LNCaP clone FGC (cell line): Measurements from ENCODE around the gene TSHR.
"Not testable (repeated sequence)": the region's sequence is repeated elsewhere in the genome, so short reads cannot be mapped to it uniquely, and the experiment has no call there.

Source experiments
- DNase-seq: peaks from one replicate; pipeline ENCODE4 v3.0.0-alpha.2; 2011; ENCODE audit warnings: low read depth
- H3K4me3 ChIP-seq: 2 replicates; pipeline ENCODE4 v1.5.1; 2011; ENCODE audit warnings: mild to moderate bottlenecking, low read depth, low read length, control low read depth
- CTCF ChIP-seq: IDR thresholded peaks from 2 replicates; pipeline ENCODE4 v1.5.1; 2012; ENCODE audit warnings: mild to moderate bottlenecking; ENCODE audit not compliant: control insufficient read depth, insufficient read depth; ENCODE audit errors: extremely low read depth

Gene TSHR

DNA sequence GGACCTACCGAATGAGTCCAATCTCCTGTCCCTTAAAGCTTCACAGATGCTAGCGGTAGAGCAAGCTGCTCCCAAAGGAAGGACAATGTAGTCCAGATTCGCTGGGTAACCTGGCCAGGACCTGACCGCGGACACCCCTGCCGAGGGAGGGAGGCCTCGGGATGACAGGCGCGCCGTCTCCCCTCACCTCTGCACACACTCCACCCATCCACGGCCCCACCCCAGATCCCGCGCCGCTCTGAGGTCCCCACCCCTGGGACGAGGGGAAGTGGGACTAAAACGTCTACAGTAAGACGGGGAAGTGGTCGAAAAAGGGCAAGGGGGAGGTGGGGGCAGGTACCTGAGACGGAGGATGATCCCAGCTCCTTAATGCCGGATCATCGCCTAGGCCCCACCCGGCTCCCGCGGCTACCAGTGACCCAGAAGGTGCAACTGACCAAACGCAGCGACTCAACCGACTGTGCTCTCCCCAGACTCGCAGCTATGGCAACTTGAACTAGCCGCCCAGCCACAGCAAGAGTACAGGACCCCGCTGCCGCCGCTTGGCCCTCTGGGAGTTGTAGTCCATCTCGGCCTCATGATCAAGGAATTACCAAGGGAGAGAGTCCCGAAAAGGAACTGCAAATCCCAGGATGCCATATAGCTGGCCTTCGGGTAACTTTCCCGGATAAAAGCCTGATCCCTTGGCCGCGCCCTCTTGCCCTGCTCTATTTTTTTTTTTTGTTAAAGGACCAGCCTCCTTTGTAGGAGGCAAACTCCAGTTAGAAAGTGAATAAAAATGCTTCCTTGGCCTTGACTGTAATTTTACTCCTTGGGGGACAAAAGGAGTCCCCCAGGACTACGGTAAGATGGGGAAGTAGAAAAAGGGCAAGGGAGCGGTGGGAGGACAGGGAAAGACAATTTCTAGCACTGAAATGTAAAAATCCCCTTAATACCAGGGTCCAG, 13.9 kb upstream of the TSHR start, which contains the start of gene CEP128:
Gene CEP128, minus strand, starts transcription at position 498 of the 945 bp plus-strand sequence.
- peak; percentile 95 for DNase-seq
- H3K4me3 ChIP-seq: peak within 1 kb of the TSS; percentile 76
- TF ChIP-seq CTCF: no peak

DNA sequence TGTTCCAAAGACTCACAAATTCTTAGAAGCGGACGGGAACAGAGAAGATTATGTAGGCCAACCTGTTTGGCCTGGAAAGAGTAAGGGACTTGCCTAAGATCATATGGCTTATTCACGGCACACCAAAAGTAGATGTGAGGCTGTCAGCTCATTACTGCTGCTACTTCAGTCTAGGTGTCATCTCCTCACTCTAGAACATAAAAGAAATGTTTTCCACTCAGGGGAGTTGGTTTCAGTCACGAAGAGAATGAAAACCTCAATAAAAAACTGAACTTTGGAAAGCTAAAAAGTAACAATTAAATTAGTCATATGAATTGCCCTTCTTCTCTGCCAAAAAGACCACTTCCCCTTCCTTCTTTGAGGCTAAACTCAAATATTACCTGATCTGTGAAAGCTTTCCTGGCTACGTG, 13.2 kb upstream of the TSHR start:
- no peak for TF ChIP-seq CTCF
- H3K4me3 ChIP-seq: peak overlapping the region; percentile 76
- no peak for DNase-seq

DNA sequence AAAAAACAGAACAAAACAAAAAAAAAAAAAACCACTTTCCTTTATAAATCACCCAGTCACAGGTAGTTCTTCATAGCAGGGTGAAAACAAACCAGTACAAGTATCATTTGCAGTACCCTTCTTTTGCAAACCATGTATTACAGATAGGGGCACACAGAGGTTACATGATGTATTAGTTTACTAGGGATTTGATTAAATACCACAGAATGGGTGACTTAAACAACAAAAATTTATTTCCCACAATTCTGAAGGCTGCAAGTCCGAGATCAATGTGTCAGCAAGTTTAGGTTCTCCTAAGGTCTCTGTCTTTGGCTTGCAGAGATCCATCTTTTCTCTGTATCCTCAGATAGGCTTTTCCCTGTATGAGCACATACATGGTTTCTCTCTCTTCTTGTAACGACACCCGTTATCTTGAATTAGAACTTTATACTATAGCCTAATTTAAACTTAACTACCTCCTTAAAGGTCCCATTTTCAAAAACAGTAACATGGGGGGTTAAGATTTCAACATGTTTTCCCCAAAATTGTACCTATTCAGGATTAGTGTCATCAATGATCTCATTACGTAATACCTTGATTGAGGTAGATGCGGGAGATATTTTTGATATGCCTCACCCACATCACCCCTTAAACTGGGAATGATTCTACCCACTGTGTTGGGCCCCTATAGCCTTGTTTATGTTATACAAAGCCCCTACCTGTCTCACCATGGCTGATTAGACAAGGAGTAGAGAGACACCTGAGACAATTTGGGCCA, 10.4 kb upstream of the TSHR start:
- DNase-seq: no peak
- TF ChIP-seq CTCF: no peak
- no peak overlapping the region for H3K4me3 ChIP-seq

DNA sequence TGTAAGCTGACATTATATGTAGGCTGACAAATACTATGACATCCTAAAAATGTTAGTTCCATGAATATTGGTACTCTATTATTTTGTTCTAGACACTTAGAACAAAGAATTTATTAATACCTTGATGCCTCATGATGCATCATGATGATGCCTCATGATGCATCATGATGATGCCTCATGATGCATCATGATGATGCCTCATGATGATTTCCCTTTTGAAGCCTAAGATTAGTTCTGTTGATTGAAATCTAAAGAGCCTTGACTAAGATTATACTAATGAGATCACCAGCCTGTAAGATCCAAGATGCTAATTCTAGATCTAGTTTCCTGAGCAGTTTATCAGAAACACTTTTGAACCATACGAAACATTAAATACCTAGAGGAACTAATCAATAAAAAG, 9.2 kb upstream of the TSHR start:
- TF ChIP-seq CTCF: no peak
- H3K4me3 ChIP-seq: no peak overlapping the region
- DNase-seq: no peak

DNA sequence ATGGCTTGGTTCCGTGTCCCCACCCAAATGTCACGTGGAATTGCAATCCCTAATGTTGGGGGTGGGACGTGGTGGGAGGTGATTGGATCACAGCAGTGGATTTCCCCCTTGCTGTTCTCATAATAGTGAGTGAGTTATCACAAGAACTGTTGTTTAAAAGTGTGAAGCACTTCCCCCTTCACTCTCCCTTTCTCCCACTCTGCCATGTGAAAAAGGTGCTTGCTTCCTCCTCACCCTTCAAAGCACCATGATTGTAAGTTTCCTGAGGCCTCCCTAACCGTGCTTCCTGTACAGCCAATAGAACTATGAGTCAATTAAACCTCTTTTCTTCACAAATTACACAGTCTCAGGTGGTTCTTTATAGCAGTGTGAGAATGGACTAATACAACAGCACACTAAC, 8.6 kb upstream of the TSHR start:
- DNase-seq: no peak
- TF ChIP-seq CTCF: no peak
- no peak overlapping the region for H3K4me3 ChIP-seq

DNA sequence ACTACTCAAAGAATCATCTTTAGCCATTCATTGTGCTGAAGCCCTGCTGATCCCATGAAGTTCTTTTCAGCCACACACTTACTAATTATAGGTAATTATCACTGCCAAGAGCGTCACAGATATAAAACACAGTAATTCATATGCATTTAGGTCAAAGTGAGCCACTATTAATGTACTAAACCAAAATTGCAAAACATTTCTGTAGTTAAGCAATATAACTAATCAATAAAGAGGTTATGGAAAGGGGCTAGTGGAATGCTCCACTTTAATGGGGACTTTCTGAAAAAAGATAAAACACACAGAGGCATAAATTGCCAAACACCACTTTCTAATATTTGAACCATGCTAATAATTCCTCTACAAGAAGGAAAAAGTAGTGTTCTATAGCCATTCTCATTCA, 7.1 kb upstream of the TSHR start:
- TF ChIP-seq CTCF: no peak
- H3K4me3 ChIP-seq: no peak overlapping the region
- no peak for DNase-seq

DNA sequence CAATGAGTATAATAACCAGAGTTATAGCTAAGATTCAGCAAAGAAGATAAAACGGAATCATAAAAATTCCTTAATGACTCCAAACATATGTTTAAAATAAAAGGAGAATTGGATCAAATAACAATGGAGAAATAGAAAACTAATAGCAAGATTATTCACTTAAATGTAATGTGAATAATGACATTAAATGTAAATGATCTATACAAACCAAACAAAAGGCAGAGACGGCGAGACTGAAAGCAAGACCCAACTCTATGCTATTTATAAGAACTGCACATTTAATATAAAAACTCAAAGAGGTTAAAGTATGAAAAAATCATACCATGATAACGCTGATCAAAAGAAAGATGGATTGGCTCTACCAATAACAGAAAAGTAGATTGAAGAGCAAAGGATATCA, 3.9 kb upstream of the TSHR start:
- no peak for TF ChIP-seq CTCF
- DNase-seq: no peak
- H3K4me3 ChIP-seq: no peak overlapping the region

GRCh38 chr14:80953211-80953610, 2.2 kb upstream of the TSHR start:
- not testable (repeated sequence) for H3K4me3 ChIP-seq, DNase-seq
